Activated CD8-positive, alpha-beta T cell treated with anti-CD3 and anti-CD28 coated beads for 36 hours (primary cell): Measurements from ENCODE around the gene DCDC2C. TPM values are rescaled to one million over a fixed set of nuclear protein-coding genes. Genes with fewer than 3 reads are reported as not detected.

Experiments used
- ATAC-seq: fragments of 200-7000 bp; cut with Tn5 transposase; one replicate; pipeline ENCODE4 v1.10.0; 2021; ENCODE audit warnings: mild to moderate bottlenecking, moderate library complexity
- CTCF ChIA-PET: fragments of 350-600 bp; sonication (Branson Sonifier 250); formaldehyde crosslinking; loops from one replicate; lab custom pipeline; 2021; ENCODE audit warnings: antibody characterized with exemption; lab: Charles Lee
- POLR2A ChIA-PET: fragments of 350-600 bp; sonication (Branson Sonifier 250); formaldehyde crosslinking; loops from one replicate; lab custom pipeline; 2021; ENCODE audit warnings: antibody characterized with exemption; lab: Charles Lee
- DNase-seq: peaks from one replicate; pipeline ENCODE4 v3.0.0-alpha.2; 2020
- H3K27ac Mint-ChIP-seq: one replicate; pipeline ENCODE4 v1.8.0; 2021; ENCODE audit warnings: mild to moderate bottlenecking, mixed read lengths
- H3K27me3 Mint-ChIP-seq: one replicate; pipeline ENCODE4 v1.8.0; 2021; ENCODE audit warnings: mixed read lengths
- H3K36me3 Mint-ChIP-seq: one replicate; pipeline ENCODE4 v1.8.0; 2021; ENCODE audit warnings: low read depth, mixed read lengths
- H3K4me1 Mint-ChIP-seq: one replicate; pipeline ENCODE4 v1.8.0; 2021; ENCODE audit warnings: low read depth, mixed read lengths
- H3K4me3 Mint-ChIP-seq: one replicate; pipeline ENCODE4 v1.8.0; 2021; ENCODE audit warnings: mild to moderate bottlenecking, moderate library complexity, mixed read lengths
- H3K9me3 Mint-ChIP-seq: one replicate; pipeline ENCODE4 v1.8.0; 2021; ENCODE audit warnings: mixed read lengths
- intact Hi-C: fragments of 100-400 bp; cut with micrococcal nuclease; formaldehyde crosslinking; loops from one replicate; pipeline ENCODE4 v1.10.0; 2022
- total RNA-seq, 2 experiments: library from RNA; stranded (reverse); gene quantifications; one replicate each; pipeline ENCODE4 v1.2.3, GENCODE V29; 2021
- TF ChIP-seq, protein P1 (sequence below): fragments of 200-600 bp; IDR thresholded peaks from one replicate; pipeline ENCODE4 v1.8.0; 2022; ENCODE audit warnings: antibody characterized with exemption, mild to moderate bottlenecking

Gene DCDC2C, protein sequence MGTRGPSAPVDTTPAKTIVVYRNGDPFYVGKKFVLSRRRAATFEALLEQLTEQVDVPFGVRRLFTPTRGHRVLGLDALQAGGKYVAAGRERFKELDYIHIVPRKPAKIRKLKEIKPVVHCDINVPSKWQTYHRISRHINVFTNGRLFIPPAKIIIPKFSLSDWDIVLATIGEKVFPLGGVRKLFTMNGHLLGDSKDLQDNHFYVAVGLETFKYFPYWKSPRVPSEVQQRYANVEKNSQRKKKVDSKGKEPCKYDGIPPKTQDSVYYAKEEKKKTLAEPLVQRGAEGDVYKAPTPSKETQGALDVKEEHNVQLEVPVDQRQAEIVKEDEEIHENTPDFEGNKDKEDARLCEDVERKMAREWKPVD
- total RNA-seq = not detected

DNA sequence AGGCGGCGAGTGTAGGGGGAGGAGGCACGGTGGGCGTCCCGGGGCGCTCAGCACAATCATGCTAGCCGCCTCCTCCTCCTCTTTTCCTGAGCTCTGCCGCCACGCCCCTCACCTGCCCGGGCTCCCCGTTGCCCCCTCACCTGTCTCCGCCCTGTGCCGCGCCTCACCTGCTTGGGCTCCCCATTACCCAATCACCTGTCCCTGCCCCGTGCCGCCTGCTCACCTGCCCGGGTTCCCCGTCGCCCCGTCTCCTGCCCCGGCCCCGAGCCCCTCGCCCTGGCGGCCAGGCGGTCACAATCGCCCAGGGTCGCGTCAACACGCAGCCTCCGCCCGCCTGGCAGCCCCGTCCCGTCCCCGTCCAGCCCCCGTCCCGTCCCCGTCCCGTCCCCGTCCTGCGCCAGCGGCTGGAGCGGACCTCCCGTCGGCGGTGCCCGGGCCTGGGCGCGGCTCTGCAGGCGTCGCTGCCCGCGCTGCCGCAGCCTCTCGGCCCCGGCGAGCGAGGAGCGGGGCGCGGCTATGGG, at the start of gene DCDC2C:
Gene DCDC2C, plus strand, starts transcription at position 340 of the 521 bp plus-strand sequence. Its CDS starts 177 bp downstream, at position 517.
- Mint-ChIP-seq H3K27me3 (peaks cover 36% of the 10 kb centered on the region), H3K4me3 (no peak within 1 kb of the TSS), H3K27ac (no peak within 1 kb of the TSS), H3K36me3 (peaks cover 4% of the 10 kb centered on the region), H3K9me3 (no peaks in the 10 kb centered on the region), H3K4me1 (peaks cover 4% of the 10 kb centered on the region)
- ChIA-PET POLR2A (no interaction called here), CTCF (no interaction called here)
- DNase-seq = no peak
- intact Hi-C loops = no loop called here
- no peak for ATAC-seq
- TF ChIP-seq, protein P1, sequence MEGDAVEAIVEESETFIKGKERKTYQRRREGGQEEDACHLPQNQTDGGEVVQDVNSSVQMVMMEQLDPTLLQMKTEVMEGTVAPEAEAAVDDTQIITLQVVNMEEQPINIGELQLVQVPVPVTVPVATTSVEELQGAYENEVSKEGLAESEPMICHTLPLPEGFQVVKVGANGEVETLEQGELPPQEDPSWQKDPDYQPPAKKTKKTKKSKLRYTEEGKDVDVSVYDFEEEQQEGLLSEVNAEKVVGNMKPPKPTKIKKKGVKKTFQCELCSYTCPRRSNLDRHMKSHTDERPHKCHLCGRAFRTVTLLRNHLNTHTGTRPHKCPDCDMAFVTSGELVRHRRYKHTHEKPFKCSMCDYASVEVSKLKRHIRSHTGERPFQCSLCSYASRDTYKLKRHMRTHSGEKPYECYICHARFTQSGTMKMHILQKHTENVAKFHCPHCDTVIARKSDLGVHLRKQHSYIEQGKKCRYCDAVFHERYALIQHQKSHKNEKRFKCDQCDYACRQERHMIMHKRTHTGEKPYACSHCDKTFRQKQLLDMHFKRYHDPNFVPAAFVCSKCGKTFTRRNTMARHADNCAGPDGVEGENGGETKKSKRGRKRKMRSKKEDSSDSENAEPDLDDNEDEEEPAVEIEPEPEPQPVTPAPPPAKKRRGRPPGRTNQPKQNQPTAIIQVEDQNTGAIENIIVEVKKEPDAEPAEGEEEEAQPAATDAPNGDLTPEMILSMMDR = no peak

DNA sequence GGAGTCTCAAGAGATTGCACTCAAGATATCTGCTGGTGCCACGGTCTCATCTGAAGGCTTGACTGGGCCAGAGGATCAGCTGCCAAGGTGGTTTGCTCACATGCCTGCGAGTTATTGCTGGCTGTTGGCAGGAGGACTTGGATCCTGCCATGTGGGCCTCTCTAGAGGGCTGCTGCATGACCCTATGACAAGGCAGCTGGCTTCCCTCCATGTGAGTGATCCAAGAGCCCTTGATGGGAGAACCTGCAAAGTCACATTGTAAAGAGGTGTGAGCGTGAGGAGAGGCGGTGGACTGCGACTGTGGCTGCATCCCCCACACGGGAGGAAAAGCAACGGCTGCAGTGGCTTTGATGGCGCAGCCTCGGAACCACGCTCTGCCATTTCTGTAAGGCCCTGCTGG, 49.4 kb upstream of the DCDC2C start:
- POLR2A ChIA-PET = no interaction called here

DNA sequence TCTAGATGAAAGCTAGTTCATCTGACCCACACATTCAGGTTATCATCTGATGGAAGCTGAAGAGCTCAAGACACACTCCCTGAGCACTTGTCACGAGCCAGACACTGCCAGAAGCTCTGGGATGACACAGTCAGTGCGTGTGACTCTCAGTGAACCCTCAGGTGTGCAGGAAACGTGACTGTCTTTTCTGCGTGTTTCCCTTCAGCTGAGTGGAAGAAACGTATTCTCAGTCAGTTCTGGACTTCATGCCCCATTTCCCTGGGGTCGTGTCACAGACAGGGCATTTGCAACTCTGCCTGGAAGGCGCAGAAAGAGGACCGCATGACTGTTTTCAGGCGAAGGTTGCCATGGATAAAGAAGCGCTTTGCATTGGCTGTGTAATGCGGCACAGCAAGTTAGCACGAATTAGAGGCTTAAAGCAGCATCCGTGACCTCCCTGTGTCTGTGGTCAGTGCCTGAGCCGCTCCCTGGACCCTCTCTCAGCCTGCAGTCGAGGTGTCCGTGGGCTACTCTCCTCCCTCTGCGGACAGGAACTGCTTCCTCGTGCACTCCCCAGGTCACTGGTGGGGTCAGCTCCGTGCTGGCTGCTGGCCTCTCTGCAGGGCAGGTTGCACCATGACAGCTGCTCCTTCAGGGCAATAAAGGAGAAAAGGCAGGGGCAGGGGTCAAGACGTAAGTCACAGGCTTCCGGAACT, 48.7 kb upstream of the DCDC2C start:
- POLR2A ChIA-PET = no interaction called here
- H3K4me3 Mint-ChIP-seq = no peak overlapping the region
- peaks cover 13% of the 10 kb centered on the region for H3K4me1 Mint-ChIP-seq
- CTCF ChIA-PET = interaction anchor here (1.1 kb wide), 1 partner anchor 137 kb away, joined by 3 read pairs; no protein-coding TSS in a partner anchor
- intact Hi-C loops = loop anchor here (5.0 to 10.0 kb wide), 2 partner anchors 77 to 230 kb away; partner anchors contain the start of gene RPS7
- TF ChIP-seq, protein P1 = no peak
- no peaks in the 10 kb centered on the region for H3K27me3 Mint-ChIP-seq
- no peak for ATAC-seq
- H3K9me3 Mint-ChIP-seq = no peaks in the 10 kb centered on the region
- DNase-seq = no peak
- no peaks in the 10 kb centered on the region for H3K36me3 Mint-ChIP-seq
- H3K27ac Mint-ChIP-seq = no peak overlapping the region

More for the DNA sequence above, 49.4 kb upstream of the DCDC2C start:
- no peak for ATAC-seq
- Mint-ChIP-seq H3K9me3 (no peaks in the 10 kb centered on the region), H3K36me3 (no peaks in the 10 kb centered on the region), H3K27me3 (no peaks in the 10 kb centered on the region), H3K4me3 (no peak overlapping the region), H3K4me1 (peaks cover 13% of the 10 kb centered on the region), H3K27ac (no peak overlapping the region)
- intact Hi-C loops = loop anchor here (5.0 to 10.0 kb wide), 2 partner anchors 77 to 229 kb away; partner anchors contain the start of gene RPS7
- CTCF ChIA-PET = interaction anchor here (3.7 kb wide), 1 partner anchor 229 kb away, joined by 27 read pairs; no protein-coding TSS in a partner anchor
- TF ChIP-seq, protein P1 = no peak
- DNase-seq = no peak

DNA sequence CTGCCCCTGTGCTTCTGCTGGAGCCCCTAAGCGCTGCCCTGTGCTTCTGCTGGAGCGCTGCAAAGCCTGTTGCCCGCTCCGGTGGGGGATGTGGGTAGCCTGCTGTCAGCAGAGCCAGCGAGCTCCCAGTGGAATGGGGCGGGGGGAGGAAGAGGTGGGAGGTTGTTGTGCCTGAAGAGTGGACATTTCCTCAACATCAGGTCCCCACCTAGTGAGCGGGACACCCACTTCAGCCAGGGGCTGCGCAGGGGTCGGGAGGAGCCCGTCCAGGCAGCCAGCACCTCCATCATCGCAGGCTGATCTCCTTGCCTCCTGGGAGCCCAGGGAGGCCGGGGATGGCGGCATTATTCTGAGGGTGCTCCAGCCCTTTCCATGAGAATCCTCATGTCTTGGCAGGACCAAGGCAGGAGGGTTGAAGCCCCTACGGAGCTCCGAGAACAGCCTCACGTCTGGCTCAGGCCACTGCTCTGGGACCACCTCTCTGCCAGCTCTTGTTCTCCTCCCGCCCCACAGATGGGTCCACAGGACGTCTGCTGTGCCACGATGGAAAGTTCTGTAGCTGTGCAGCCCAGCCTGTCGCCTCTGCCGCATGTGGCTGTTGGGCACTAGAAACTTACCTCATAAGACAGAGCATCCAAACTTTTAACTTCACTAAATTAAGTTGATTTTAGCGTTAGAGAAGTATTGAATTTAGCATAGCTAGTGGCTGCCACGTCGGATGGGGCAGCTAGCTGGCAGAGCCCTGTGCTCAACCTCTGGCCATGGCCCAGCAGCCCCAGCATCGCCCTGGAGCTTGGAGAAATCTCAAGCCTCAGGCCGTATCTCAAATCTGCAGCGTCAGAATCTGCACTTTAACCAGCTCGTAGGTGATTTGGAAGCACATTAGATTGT, 47.3 kb upstream of the DCDC2C start:
- TF ChIP-seq, protein P1 = no peak
- H3K4me3 Mint-ChIP-seq = no peak overlapping the region
- intact Hi-C loops = loop anchor here (10.0 kb wide), 1 partner anchor 231 kb away; no protein-coding TSS in a partner anchor

More for the DNA sequence above, 47.3 kb upstream of the DCDC2C start:
- DNase-seq (no peak), ATAC-seq (no peak)
- Mint-ChIP-seq H3K27me3 (no peaks in the 10 kb centered on the region), H3K36me3 (no peaks in the 10 kb centered on the region), H3K9me3 (no peaks in the 10 kb centered on the region), H3K4me1 (peaks cover 12% of the 10 kb centered on the region), H3K27ac (no peak overlapping the region)
- ChIA-PET POLR2A (interaction anchor here (0.7 kb wide), 1 partner anchor 49 kb away, joined by 3 read pairs; no protein-coding TSS in a partner anchor), CTCF (no interaction called here)
